OCI-LY3 (cell line): Measurements from ENCODE around the gene IPPK.
"Not testable (repeated sequence)": the region's sequence is repeated elsewhere in the genome, so short reads cannot be mapped to it uniquely, and the experiment has no call there.

Experiments used
- EZH2phosphoT487 ChIP-seq: fragments of 200-600 bp; shearing (Covaris generic); IDR thresholded peaks from 2 replicates; pipeline ENCODE4 v1.6.1; 2018; ENCODE audit warnings: antibody characterized with exemption, mixed run types, low read depth
- TF ChIP-seq, protein P1 (sequence below): fragments of 200-600, 300-600 bp; sonication (generic); IDR thresholded peaks from 2 replicates; pipeline ENCODE4 v1.5.1; 2014; ENCODE audit warnings: antibody characterized with exemption, low read length, low read depth

DNA sequence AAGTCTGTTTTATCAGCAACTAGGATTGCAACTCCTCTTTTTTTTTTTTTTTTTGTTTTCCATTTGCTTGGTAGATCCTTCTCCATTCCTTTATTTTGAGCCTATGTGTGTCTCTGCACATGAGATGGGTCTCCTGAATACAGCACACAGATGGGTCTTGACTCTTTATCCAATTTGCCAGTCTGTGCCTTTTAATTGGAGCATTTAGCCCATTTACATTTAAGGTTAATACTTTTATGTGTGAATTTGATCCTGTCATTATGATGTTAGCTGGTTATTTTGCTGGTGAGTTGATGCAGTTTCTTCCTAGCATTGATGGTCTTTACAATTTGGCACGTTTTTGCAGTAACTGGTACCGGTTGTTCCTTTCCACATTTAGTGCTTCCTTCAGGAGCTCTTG, 98.1 kb downstream of the IPPK start:
- TF ChIP-seq, protein P1, sequence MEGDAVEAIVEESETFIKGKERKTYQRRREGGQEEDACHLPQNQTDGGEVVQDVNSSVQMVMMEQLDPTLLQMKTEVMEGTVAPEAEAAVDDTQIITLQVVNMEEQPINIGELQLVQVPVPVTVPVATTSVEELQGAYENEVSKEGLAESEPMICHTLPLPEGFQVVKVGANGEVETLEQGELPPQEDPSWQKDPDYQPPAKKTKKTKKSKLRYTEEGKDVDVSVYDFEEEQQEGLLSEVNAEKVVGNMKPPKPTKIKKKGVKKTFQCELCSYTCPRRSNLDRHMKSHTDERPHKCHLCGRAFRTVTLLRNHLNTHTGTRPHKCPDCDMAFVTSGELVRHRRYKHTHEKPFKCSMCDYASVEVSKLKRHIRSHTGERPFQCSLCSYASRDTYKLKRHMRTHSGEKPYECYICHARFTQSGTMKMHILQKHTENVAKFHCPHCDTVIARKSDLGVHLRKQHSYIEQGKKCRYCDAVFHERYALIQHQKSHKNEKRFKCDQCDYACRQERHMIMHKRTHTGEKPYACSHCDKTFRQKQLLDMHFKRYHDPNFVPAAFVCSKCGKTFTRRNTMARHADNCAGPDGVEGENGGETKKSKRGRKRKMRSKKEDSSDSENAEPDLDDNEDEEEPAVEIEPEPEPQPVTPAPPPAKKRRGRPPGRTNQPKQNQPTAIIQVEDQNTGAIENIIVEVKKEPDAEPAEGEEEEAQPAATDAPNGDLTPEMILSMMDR: not testable (repeated sequence)
- not testable (repeated sequence) for TF ChIP-seq EZH2phosphoT487
